SU-DHL-6 (cell line): ENCODE data around the gene C1S.

ENCODE experiments used
- EZH2phosphoT487 ChIP-seq: fragments of 200-600 bp; sonication (generic), shearing (Covaris generic); conservative IDR thresholded peaks from 2 replicates; pipeline ENCODE4 v1.6.1; 2018; ENCODE audit warnings: mild to moderate bottlenecking, antibody characterized with exemption, low read length, moderate library complexity, mixed read lengths
- TF ChIP-seq, protein P1 (sequence below): fragments of 200-600 bp; sonication (generic); IDR thresholded peaks from one replicate; pipeline ENCODE4 v1.5.1; 2017; ENCODE audit warnings: antibody characterized with exemption, mild to moderate bottlenecking, low read length, moderate library complexity; ENCODE audit not compliant: insufficient read depth, poor library complexity, severe bottlenecking

DNA sequence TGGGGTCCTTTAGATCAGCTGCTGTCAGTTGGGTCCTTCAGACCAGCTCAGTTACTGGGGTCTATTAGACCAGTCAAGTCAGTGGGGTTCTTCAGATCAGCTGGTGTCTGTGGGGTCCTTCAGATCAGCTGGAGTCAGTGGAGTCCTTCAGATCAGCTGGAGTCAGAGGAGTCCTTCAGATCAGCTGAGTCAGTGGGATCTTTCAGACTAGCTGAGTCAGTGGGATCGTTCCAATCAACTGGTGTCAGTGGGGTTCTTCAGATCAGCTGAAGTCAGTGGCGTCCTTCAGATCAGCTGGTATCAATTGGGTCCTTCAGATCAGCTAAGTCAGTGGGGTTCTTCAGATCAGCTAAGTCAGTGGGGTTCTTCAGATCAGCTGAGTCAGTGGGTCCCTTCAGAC is 27.5 kb upstream of the C1S start:
- TF ChIP-seq, protein P1, sequence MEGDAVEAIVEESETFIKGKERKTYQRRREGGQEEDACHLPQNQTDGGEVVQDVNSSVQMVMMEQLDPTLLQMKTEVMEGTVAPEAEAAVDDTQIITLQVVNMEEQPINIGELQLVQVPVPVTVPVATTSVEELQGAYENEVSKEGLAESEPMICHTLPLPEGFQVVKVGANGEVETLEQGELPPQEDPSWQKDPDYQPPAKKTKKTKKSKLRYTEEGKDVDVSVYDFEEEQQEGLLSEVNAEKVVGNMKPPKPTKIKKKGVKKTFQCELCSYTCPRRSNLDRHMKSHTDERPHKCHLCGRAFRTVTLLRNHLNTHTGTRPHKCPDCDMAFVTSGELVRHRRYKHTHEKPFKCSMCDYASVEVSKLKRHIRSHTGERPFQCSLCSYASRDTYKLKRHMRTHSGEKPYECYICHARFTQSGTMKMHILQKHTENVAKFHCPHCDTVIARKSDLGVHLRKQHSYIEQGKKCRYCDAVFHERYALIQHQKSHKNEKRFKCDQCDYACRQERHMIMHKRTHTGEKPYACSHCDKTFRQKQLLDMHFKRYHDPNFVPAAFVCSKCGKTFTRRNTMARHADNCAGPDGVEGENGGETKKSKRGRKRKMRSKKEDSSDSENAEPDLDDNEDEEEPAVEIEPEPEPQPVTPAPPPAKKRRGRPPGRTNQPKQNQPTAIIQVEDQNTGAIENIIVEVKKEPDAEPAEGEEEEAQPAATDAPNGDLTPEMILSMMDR = no peak
- TF ChIP-seq EZH2phosphoT487 = no peak
